Neural progenitor cell (in vitro differentiated cells): ENCODE measurements around the gene EDIL3.
"Not testable (repeated sequence)": the region's sequence is repeated elsewhere in the genome, so short reads cannot be mapped to it uniquely, and the experiment has no call there.

Experiments used
- EZH2 ChIP-seq: fragments of 200-600 bp; sonication (generic); IDR thresholded peaks from 2 replicates; pipeline ENCODE4 v1.6.1; 2017; ENCODE audit warnings: antibody characterized with exemption, mild to moderate bottlenecking, moderate library complexity
- TF ChIP-seq, protein P1 (sequence below): fragments of 200-600 bp; sonication (generic); IDR thresholded peaks from 2 replicates; pipeline ENCODE4 v1.5.1; 2017; ENCODE audit warnings: antibody characterized with exemption, mild to moderate bottlenecking

DNA sequence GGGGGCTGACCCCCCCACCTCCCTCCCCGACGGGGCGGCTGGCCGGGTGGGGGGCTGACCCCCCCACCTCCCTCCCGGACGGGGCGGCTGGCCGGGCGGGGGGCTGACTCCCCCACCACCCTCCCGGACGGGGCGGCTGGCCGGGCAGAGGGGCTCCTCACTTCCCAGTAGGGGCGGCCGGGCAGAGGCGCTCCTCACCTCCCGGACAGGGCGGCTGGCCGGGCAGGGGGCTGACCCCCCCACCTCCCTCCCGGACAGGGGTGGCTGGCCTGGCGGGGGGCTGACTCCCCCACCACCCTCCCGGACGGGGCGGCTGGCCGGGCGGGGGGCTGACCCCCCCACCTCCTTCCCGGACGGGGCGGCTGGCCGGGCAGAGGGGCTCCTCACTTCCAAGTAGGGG lies 72.4 kb downstream of the EDIL3 start:
- TF ChIP-seq, protein P1, sequence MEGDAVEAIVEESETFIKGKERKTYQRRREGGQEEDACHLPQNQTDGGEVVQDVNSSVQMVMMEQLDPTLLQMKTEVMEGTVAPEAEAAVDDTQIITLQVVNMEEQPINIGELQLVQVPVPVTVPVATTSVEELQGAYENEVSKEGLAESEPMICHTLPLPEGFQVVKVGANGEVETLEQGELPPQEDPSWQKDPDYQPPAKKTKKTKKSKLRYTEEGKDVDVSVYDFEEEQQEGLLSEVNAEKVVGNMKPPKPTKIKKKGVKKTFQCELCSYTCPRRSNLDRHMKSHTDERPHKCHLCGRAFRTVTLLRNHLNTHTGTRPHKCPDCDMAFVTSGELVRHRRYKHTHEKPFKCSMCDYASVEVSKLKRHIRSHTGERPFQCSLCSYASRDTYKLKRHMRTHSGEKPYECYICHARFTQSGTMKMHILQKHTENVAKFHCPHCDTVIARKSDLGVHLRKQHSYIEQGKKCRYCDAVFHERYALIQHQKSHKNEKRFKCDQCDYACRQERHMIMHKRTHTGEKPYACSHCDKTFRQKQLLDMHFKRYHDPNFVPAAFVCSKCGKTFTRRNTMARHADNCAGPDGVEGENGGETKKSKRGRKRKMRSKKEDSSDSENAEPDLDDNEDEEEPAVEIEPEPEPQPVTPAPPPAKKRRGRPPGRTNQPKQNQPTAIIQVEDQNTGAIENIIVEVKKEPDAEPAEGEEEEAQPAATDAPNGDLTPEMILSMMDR, result not testable (repeated sequence)
- TF ChIP-seq EZH2, result not testable (repeated sequence)
